ENCODE measurements around the gene PODXL2.

Gene PODXL2

GRCh38 chr3:127660621-127661251, 31.8 kb downstream of the PODXL2 start:
- no peak for DNase-seq

- no peak for DNase-seq
These were observed 32.6 kb downstream of the PODXL2 start for GRCh38 chr3:127661600-127661999.

- DNase-seq = no peak
These were observed 33.0 kb downstream of the PODXL2 start for GRCh38 chr3:127662001-127662469.

GRCh38 chr3:127663151-127663550, 34.2 kb downstream of the PODXL2 start:
- DNase-seq = no peak

GRCh38 chr3:127665165-127665564, 36.2 kb downstream of the PODXL2 start:
- no peak for DNase-seq

GRCh38 chr3:127665586-127665985, 36.6 kb downstream of the PODXL2 start:
- no peak for DNase-seq

- no peak for DNase-seq
These were observed 37.7 kb downstream of the PODXL2 start for GRCh38 chr3:127666676-127667075.

- DNase-seq = no peak
These were observed 38.2 kb downstream of the PODXL2 start for GRCh38 chr3:127667119-127667681.

- no peak for DNase-seq
These were observed 39.9 kb downstream of the PODXL2 start for GRCh38 chr3:127668906-127669305.

- DNase-seq = no peak
These were observed 40.7 kb downstream of the PODXL2 start for GRCh38 chr3:127669541-127670228.

GRCh38 chr3:127670229-127670559, 41.2 kb downstream of the PODXL2 start:
- DNase-seq = no peak

- DNase-seq = no peak
These were observed 42.0 kb downstream of the PODXL2 start for GRCh38 chr3:127670761-127671522.

- DNase-seq = no peak
These were observed 42.8 kb downstream of the PODXL2 start for GRCh38 chr3:127671523-127672428.

GRCh38 chr3:127672429-127673190, 43.6 kb downstream of the PODXL2 start, which contains the start of gene ABTB1:
ABTB1 (plus strand) TSS chr3:127672952; CDS start chr3:127673026, 74 bp downstream.
- DNase-seq = peak; percentile 46

GRCh38 chr3:127673191-127674100, 44.5 kb downstream of the PODXL2 start:
- no peak for DNase-seq

- no peak for DNase-seq
These were observed 45.2 kb downstream of the PODXL2 start for GRCh38 chr3:127674101-127674721.

- DNase-seq = no peak
These were observed 45.8 kb downstream of the PODXL2 start for GRCh38 chr3:127674790-127675189.

GRCh38 chr3:127675651-127676391, 46.8 kb downstream of the PODXL2 start:
- DNase-seq = no peak

GRCh38 chr3:127676456-127676855, 47.5 kb downstream of the PODXL2 start:
- DNase-seq = no peak
